SK-N-SH treated with all-trans-retinoic acid at 6 μM for 48 hours (cell line): ENCODE results near the gene HTT.

Experiments
- ATAC-seq: fragments of 200-7000 bp; cut with Tn5 transposase; 3 replicates; pipeline ENCODE4 v1.9.1; 2020; ENCODE audit warnings: mild to moderate bottlenecking, moderate library complexity
- BACH2 ChIP-seq: fragments of 250-450 bp; sonication (Bioruptor Pico); IDR thresholded peaks from 2 replicates; pipeline ENCODE4 v1.9.0; 2021; ENCODE audit warnings: mild to moderate bottlenecking, borderline replicate concordance
- CSDC2 ChIP-seq: fragments of 250-450 bp; sonication (Bioruptor Pico); IDR thresholded peaks from 2 replicates; pipeline ENCODE4 v1.5.0; 2020; ENCODE audit warnings: mild to moderate bottlenecking, moderate library complexity
- ESRRG ChIP-seq: fragments of 250-450 bp; sonication (Bioruptor Pico); IDR thresholded peaks from 2 replicates; pipeline ENCODE4 v1.6.1; 2021; ENCODE audit warnings: mild to moderate bottlenecking
- GLIS3 ChIP-seq: fragments of 250-450 bp; sonication (Bioruptor Pico); IDR thresholded peaks from 2 replicates; pipeline ENCODE4 v1.5.0; 2020; ENCODE audit warnings: mild to moderate bottlenecking, moderate library complexity
- ISL1 ChIP-seq: fragments of 250-450 bp; sonication (Bioruptor Pico); IDR thresholded peaks from 2 replicates; pipeline ENCODE4 v2.1.2; 2022; ENCODE audit warnings: mild to moderate bottlenecking, moderate library complexity
- OSR1 ChIP-seq: fragments of 250-450 bp; sonication (Bioruptor Pico); IDR thresholded peaks from 2 replicates; pipeline ENCODE4 v1.8.0; 2022; ENCODE audit warnings: moderate library complexity, mild to moderate bottlenecking, inconsistent platforms
- PPARA ChIP-seq: fragments of 250-450 bp; sonication (Bioruptor Pico); IDR thresholded peaks from 2 replicates; pipeline ENCODE4 v1.5.0; 2020; ENCODE audit warnings: mild to moderate bottlenecking, borderline replicate concordance
- RARB ChIP-seq: fragments of 250-450 bp; sonication (Bioruptor Pico); IDR thresholded peaks from 2 replicates; pipeline ENCODE4 v1.8.0; 2021; ENCODE audit warnings: mild to moderate bottlenecking, moderate library complexity
- SNAI2 ChIP-seq: fragments of 250-450 bp; sonication (Bioruptor Pico); IDR thresholded peaks from 2 replicates; pipeline ENCODE4 v1.5.0; 2020; ENCODE audit warnings: mild to moderate bottlenecking, moderate library complexity
- TCF4 ChIP-seq: fragments of 250-450 bp; sonication (Bioruptor Pico); IDR thresholded peaks from 2 replicates; pipeline ENCODE4 v1.8.0; 2021; ENCODE audit warnings: mild to moderate bottlenecking, moderate library complexity, borderline replicate concordance
- ZC3H10 ChIP-seq: fragments of 250-450 bp; sonication (Bioruptor Pico); IDR thresholded peaks from 2 replicates; pipeline ENCODE4 v1.5.1; 2021; ENCODE audit warnings: mild to moderate bottlenecking, moderate library complexity
- ZFP30 ChIP-seq: fragments of 450-650 bp; formaldehyde crosslinking; IDR thresholded peaks from 2 replicates; pipeline ENCODE4 v1.5.0; 2022; ENCODE audit warnings: mild to moderate bottlenecking, moderate library complexity
- ZNF565 ChIP-seq: fragments of 450-650 bp; formaldehyde crosslinking; conservative IDR thresholded peaks from 2 replicates; pipeline ENCODE4 v1.5.0; 2020; ENCODE audit warnings: low read depth, mild to moderate bottlenecking, moderate library complexity
- ZNF70 ChIP-seq: fragments of 450-650 bp; formaldehyde crosslinking; IDR thresholded peaks from 2 replicates; pipeline ENCODE4 v1.5.0; 2020; ENCODE audit warnings: mild to moderate bottlenecking, moderate library complexity
- ZNF8 ChIP-seq: fragments of 450-650 bp; formaldehyde crosslinking; IDR thresholded peaks from 2 replicates; pipeline ENCODE4 v1.5.0; 2020; ENCODE audit warnings: mild to moderate bottlenecking, moderate library complexity
- TF ChIP-seq, protein P1 (sequence below): fragments of 250-450 bp; sonication (Bioruptor Pico); IDR thresholded peaks from 2 replicates; pipeline ENCODE4 v1.5.0; 2020; ENCODE audit warnings: mild to moderate bottlenecking, moderate library complexity
- TF ChIP-seq, protein P2 (sequence below): fragments of 250-450 bp; sonication (Bioruptor Pico); IDR thresholded peaks from 2 replicates; pipeline ENCODE4 v1.5.1; 2020; ENCODE audit warnings: low read depth, mild to moderate bottlenecking, moderate library complexity
- TF ChIP-seq, protein P3 (sequence below): fragments of 250-450 bp; sonication (Bioruptor Pico); IDR thresholded peaks from 2 replicates; pipeline ENCODE4 v1.5.1; 2021; ENCODE audit warnings: mild to moderate bottlenecking, moderate library complexity
- TF ChIP-seq, protein P4 (sequence below): fragments of 250-450 bp; sonication (Bioruptor Pico); IDR thresholded peaks from 2 replicates; pipeline ENCODE4 v1.8.0; 2020; ENCODE audit warnings: mild to moderate bottlenecking, moderate library complexity, borderline replicate concordance
- TF ChIP-seq, protein P5 (sequence below): fragments of 250-450 bp; sonication (Bioruptor Pico); IDR thresholded peaks from 2 replicates; pipeline ENCODE4 v1.8.0; 2021; ENCODE audit warnings: low read depth, mild to moderate bottlenecking, moderate library complexity, borderline replicate concordance

HTT gene

GRCh38 chr4:3190549-3190948, 116.1 kb downstream of the HTT start:
- TF ChIP-seq, protein P1, sequence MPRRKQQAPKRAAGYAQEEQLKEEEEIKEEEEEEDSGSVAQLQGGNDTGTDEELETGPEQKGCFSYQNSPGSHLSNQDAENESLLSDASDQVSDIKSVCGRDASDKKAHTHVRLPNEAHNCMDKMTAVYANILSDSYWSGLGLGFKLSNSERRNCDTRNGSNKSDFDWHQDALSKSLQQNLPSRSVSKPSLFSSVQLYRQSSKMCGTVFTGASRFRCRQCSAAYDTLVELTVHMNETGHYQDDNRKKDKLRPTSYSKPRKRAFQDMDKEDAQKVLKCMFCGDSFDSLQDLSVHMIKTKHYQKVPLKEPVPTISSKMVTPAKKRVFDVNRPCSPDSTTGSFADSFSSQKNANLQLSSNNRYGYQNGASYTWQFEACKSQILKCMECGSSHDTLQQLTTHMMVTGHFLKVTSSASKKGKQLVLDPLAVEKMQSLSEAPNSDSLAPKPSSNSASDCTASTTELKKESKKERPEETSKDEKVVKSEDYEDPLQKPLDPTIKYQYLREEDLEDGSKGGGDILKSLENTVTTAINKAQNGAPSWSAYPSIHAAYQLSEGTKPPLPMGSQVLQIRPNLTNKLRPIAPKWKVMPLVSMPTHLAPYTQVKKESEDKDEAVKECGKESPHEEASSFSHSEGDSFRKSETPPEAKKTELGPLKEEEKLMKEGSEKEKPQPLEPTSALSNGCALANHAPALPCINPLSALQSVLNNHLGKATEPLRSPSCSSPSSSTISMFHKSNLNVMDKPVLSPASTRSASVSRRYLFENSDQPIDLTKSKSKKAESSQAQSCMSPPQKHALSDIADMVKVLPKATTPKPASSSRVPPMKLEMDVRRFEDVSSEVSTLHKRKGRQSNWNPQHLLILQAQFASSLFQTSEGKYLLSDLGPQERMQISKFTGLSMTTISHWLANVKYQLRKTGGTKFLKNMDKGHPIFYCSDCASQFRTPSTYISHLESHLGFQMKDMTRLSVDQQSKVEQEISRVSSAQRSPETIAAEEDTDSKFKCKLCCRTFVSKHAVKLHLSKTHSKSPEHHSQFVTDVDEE (CRISPR knock-in tag): no peak
- TF ChIP-seq CSDC2 (CRISPR knock-in tag): no peak
- TF ChIP-seq, protein P2, sequence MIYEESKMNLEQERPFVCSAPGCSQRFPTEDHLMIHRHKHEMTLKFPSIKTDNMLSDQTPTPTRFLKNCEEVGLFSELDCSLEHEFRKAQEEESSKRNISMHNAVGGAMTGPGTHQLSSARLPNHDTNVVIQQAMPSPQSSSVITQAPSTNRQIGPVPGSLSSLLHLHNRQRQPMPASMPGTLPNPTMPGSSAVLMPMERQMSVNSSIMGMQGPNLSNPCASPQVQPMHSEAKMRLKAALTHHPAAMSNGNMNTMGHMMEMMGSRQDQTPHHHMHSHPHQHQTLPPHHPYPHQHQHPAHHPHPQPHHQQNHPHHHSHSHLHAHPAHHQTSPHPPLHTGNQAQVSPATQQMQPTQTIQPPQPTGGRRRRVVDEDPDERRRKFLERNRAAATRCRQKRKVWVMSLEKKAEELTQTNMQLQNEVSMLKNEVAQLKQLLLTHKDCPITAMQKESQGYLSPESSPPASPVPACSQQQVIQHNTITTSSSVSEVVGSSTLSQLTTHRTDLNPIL (CRISPR knock-in tag): no peak
- TF ChIP-seq ZNF8: no peak
- TF ChIP-seq ESRRG (CRISPR knock-in tag): no peak
- no peak for TF ChIP-seq ZFP30 (CRISPR knock-in tag)
- TF ChIP-seq, protein P3, sequence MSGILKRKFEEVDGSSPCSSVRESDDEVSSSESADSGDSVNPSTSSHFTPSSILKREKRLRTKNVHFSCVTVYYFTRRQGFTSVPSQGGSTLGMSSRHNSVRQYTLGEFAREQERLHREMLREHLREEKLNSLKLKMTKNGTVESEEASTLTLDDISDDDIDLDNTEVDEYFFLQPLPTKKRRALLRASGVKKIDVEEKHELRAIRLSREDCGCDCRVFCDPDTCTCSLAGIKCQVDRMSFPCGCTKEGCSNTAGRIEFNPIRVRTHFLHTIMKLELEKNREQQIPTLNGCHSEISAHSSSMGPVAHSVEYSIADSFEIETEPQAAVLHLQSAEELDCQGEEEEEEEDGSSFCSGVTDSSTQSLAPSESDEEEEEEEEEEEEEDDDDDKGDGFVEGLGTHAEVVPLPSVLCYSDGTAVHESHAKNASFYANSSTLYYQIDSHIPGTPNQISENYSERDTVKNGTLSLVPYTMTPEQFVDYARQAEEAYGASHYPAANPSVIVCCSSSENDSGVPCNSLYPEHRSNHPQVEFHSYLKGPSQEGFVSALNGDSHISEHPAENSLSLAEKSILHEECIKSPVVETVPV (CRISPR knock-in tag): no peak
- TF ChIP-seq RARB (CRISPR knock-in tag): no peak
- TF ChIP-seq, protein P4, sequence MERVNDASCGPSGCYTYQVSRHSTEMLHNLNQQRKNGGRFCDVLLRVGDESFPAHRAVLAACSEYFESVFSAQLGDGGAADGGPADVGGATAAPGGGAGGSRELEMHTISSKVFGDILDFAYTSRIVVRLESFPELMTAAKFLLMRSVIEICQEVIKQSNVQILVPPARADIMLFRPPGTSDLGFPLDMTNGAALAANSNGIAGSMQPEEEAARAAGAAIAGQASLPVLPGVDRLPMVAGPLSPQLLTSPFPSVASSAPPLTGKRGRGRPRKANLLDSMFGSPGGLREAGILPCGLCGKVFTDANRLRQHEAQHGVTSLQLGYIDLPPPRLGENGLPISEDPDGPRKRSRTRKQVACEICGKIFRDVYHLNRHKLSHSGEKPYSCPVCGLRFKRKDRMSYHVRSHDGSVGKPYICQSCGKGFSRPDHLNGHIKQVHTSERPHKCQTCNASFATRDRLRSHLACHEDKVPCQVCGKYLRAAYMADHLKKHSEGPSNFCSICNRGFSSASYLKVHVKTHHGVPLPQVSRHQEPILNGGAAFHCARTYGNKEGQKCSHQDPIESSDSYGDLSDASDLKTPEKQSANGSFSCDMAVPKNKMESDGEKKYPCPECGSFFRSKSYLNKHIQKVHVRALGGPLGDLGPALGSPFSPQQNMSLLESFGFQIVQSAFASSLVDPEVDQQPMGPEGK: no peak
- no peak for TF ChIP-seq GLIS3 (CRISPR knock-in tag)
- TF ChIP-seq PPARA (CRISPR knock-in tag): no peak
- TF ChIP-seq OSR1 (CRISPR knock-in tag): no peak
- TF ChIP-seq TCF4 (CRISPR knock-in tag): no peak
- TF ChIP-seq ISL1 (CRISPR knock-in tag): no peak
- TF ChIP-seq, protein P5, sequence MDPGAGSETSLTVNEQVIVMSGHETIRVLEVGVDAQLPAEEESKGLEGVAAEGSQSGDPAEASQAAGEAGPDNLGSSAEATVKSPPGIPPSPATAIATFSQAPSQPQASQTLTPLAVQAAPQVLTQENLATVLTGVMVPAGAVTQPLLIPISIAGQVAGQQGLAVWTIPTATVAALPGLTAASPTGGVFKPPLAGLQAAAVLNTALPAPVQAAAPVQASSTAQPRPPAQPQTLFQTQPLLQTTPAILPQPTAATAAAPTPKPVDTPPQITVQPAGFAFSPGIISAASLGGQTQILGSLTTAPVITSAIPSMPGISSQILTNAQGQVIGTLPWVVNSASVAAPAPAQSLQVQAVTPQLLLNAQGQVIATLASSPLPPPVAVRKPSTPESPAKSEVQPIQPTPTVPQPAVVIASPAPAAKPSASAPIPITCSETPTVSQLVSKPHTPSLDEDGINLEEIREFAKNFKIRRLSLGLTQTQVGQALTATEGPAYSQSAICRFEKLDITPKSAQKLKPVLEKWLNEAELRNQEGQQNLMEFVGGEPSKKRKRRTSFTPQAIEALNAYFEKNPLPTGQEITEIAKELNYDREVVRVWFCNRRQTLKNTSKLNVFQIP: no peak
- no peak for TF ChIP-seq ZNF565 (CRISPR knock-in tag)
- no peak for TF ChIP-seq ZNF70
- TF ChIP-seq BACH2 (CRISPR knock-in tag): no peak
- TF ChIP-seq SNAI2: no peak
- TF ChIP-seq ZC3H10: no peak
- TF ChIP-seq, all 23 proteins: peak for 0
- no peak for ATAC-seq

- TF ChIP-seq, protein P5: no peak
- TF ChIP-seq ZC3H10: no peak
- TF ChIP-seq, protein P1 (CRISPR knock-in tag): no peak
- TF ChIP-seq, all 23 proteins: peak for 0
- no peak for ATAC-seq
Observed at GRCh38 chr4:3192188-3192587, 117.7 kb downstream of the HTT start.
